Adipocyte (in vitro differentiated cells): ENCODE measurements around the gene PTPRN2.

ENCODE experiments used
- DNase-seq: peaks from one replicate; pipeline ENCODE4 v3.0.0-alpha.2; 2015; ENCODE audit warnings: low read depth
- H3K27me3 ChIP-seq: replicated peaks from 2 replicates; pipeline ENCODE4 v1.7.0; 2013; ENCODE audit warnings: mild to moderate bottlenecking, low read length, moderate library complexity; ENCODE audit not compliant: control insufficient read depth, insufficient read depth
- H3K36me3 ChIP-seq: 2 replicates; pipeline ENCODE4 v1.7.0; 2013; ENCODE audit warnings: low read length, mild to moderate bottlenecking, moderate library complexity; ENCODE audit not compliant: control insufficient read depth, insufficient read depth, severe bottlenecking
- H3K4me1 ChIP-seq: 2 replicates; pipeline ENCODE4 v1.7.0; 2013; ENCODE audit warnings: mild to moderate bottlenecking, low read length, moderate library complexity; ENCODE audit not compliant: control insufficient read depth, insufficient read depth
- H3K4me3 ChIP-seq: 2 replicates; pipeline ENCODE4 v1.7.0; 2013; ENCODE audit warnings: mild to moderate bottlenecking, low read length, moderate library complexity
- H3K9ac ChIP-seq: 2 replicates; pipeline ENCODE4 v1.7.0; 2013; ENCODE audit warnings: mild to moderate bottlenecking, low read length, moderate library complexity
- H3K9me3 ChIP-seq: 2 replicates; pipeline ENCODE4 v1.7.0; 2013; ENCODE audit warnings: mild to moderate bottlenecking, low read length, moderate library complexity; ENCODE audit not compliant: control insufficient read depth

PTPRN2 gene

DNA sequence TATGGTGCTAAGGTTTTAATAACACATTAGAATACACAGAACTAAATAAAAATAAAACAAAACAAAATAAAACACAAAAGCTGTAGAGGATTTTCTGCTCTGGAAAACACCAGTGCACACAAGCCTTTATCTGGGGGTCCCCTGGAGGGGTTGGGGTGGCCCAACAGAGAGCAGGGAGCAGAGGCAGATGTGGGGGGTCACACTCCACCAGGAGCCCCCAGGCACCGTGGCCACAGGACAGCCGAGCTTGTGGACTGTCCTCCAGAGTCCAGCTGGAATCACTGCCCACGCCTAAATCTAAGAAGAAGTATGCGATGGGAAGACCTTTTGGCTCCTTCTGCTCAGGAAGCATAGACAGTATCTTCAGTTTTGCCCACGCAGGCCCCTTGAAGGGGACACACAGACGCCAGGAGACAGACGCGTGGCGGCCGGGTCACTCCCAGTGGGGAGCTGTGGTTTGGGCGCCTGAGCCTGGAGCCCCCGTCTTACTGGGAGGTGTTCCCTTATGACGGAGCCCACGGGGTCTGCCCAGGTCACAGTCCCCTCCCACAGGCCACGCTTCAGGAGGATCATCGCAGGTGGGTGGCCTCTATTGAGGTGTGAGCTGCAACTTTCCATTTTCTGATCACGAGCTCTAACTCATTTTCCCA lies 595.0 kb downstream of the PTPRN2 start:
- peaks cover 5% of the 10 kb centered on the region for H3K9me3 ChIP-seq
- no peak overlapping the region for H3K4me3 ChIP-seq
- DNase-seq, result no peak
- no peaks in the 10 kb centered on the region for H3K4me1 ChIP-seq
- H3K9ac ChIP-seq, result no peak overlapping the region
- no peaks in the 10 kb centered on the region for H3K36me3 ChIP-seq
- H3K27me3 ChIP-seq, result no peaks in the 10 kb centered on the region

DNA sequence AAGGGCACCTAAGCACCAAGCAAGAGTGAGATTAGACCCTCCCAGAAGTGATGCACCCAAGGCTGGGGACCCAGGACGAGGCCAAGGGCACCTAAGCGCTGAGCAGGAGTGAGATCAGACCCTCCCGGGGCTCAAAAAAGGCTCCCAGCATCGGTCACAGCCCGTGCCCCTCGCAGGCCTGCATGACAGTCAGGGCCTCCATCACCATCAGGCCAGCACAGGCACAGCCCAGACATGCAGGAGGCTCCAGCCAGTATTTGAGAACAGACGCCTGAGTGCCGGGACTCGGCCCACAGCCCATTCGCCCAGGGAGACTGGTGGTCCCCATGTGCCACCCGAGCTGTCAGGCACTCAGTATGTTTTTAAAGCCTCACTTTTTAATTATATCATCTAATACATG lies 595.9 kb downstream of the PTPRN2 start:
- H3K9ac ChIP-seq, result no peak overlapping the region
- H3K4me3 ChIP-seq, result no peak overlapping the region
- no peak for DNase-seq
- H3K27me3 ChIP-seq, result no peaks in the 10 kb centered on the region
- H3K36me3 ChIP-seq, result no peaks in the 10 kb centered on the region
- no peaks in the 10 kb centered on the region for H3K4me1 ChIP-seq
- peaks cover 5% of the 10 kb centered on the region for H3K9me3 ChIP-seq

DNA sequence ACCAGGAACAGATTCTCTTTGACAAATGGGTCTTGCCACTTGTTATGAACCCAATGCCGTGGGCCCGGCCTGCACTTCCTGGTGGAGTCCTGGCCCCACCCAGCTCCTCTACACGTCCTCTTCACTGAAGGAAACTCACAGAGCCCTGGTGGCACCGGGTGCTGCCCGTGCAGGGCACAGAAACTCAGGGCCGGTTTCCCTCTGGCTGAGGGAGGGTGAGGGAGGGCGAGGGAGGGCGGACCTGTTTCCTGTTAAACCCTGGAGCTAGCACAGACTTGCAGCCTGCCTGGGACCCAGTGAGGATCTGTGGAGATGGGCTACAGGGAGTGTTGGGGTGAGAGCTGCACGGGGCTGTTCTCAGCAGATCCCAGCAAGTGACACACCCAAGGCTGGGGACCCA lies 596.3 kb downstream of the PTPRN2 start:
- Histone ChIP-seq H3K27me3 (no peaks in the 10 kb centered on the region), H3K9ac (no peak overlapping the region), H3K36me3 (no peaks in the 10 kb centered on the region), H3K9me3 (peaks cover 5% of the 10 kb centered on the region), H3K4me3 (no peak overlapping the region), H3K4me1 (no peaks in the 10 kb centered on the region)
- no peak for DNase-seq

DNA sequence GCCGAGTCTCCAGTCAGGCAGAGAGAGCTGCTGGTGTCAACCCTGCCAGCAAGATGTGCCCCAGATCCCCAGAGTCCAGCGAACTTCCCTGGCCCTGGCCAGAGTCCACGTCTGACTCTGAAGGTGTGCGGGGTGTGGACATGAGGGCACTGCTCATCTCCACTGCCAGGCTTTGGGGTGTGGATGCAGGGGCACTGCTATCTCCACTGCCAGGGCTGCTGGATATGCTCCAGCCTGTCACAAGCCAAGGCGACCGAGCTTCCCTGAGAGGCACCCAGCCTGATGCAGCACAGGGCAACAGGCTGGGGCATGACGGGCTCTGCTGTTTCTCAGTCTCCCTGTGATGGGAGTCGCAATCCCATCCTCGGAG lies 596.8 kb downstream of the PTPRN2 start:
- Histone ChIP-seq H3K9ac (no peak overlapping the region), H3K36me3 (no peaks in the 10 kb centered on the region), H3K4me3 (no peak overlapping the region), H3K9me3 (peaks cover 3% of the 10 kb centered on the region), H3K27me3 (no peaks in the 10 kb centered on the region), H3K4me1 (no peaks in the 10 kb centered on the region)
- DNase-seq, result no peak

DNA sequence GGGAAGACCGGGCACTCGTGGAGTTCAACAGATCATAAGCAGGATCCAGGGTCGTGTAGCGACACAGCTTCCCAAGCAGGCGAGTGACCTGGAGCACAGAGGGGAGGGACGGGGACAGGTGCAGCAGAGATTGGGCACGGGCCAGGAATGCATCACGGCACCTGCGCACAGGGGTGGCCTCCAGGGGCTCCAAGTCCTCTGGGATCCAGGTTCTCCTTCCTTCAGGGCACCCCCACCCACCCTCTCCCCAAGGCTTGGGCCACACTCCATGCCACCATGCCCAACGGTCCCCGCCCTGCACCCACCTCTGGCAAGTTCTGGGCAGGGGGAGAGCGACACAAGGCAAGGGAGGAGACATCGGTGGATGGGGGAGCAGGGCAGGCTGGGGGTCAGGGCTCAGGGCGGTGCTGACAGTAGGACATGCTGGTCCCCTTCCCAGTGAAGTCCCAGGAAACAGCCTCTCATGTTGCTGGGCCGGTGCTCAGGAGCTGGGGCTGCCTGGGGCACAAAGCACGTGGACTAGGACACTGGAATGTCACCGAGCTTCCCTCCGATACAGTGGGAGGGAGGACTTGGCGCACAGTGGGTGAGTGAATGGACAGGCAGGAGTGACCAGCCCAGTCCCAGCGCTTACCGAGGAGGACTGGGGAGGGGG lies 597.3 kb downstream of the PTPRN2 start:
- no peaks in the 10 kb centered on the region for H3K9me3 ChIP-seq
- H3K4me3 ChIP-seq, result no peak overlapping the region
- H3K4me1 ChIP-seq, result no peaks in the 10 kb centered on the region
- no peak for DNase-seq
- H3K36me3 ChIP-seq, result no peaks in the 10 kb centered on the region
- H3K27me3 ChIP-seq, result no peaks in the 10 kb centered on the region
- no peak overlapping the region for H3K9ac ChIP-seq

DNA sequence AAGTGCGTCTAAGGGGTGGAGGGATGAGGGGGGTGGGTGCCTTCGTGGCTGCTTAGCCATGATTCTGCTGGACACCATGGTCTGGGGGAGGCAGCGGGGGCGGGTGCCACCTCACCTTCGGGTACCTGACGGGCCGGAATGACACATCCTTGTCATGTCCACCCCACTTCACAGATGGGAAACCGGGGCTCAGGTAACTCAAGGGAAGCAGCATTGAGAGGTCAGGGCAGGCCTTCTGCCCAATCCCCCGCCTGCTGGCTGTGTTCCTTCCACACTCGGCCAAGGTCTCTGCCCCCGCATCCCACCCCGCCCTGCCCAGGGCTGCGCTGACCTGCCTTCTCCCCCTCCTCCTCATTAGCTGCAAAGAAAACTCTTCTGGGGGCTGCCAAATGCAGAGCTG lies 598.0 kb downstream of the PTPRN2 start:
- Histone ChIP-seq H3K9me3 (no peaks in the 10 kb centered on the region), H3K4me3 (no peak overlapping the region), H3K4me1 (no peaks in the 10 kb centered on the region), H3K9ac (no peak overlapping the region), H3K27me3 (no peaks in the 10 kb centered on the region), H3K36me3 (no peaks in the 10 kb centered on the region)
- DNase-seq, result no peak

DNA sequence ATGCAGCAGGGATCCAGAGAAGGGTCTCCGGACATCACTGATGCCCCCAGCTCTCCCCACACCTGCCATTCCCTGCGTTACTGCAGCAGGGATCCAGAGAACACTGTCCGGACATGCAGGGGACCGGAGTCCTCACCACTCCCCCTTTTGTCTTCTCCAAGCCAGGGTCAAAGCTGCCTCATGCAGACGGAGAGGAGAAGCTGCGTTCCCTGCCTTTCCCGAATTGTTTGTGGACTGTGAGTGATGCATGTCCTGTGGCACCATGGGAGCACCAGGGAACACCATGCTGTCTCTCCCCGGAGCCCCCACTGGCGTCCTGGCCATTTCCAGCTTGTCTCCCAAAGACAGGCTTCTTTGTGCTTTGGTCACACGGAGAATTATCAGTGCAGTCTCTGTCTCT lies 599.7 kb downstream of the PTPRN2 start:
- H3K27me3 ChIP-seq, result no peaks in the 10 kb centered on the region

DNA sequence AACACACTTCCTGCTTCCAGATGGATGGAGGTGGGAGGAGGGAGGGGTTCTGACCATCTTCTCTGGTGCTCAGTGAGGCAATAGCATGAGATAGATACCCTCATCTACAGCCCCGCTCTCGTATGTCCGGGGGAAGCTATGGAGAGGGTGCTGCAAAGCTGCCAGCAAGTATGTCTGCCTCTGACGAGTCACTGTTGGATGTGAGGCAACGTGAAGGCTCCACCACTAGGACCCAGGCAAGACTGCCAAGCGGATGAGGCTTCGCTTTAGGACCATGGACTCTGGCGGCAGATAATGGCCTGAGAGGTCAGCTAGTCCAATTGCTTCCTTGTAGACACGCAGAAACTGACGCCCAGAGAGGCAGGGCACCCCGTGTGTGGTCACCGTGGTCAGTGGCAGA lies 601.6 kb downstream of the PTPRN2 start:
- Histone ChIP-seq H3K36me3 (no peaks in the 10 kb centered on the region), H3K9ac (no peak overlapping the region), H3K27me3 (no peaks in the 10 kb centered on the region), H3K4me1 (no peaks in the 10 kb centered on the region), H3K9me3 (no peaks in the 10 kb centered on the region), H3K4me3 (no peak overlapping the region)
- no peak for DNase-seq

More for the DNA sequence above, 599.7 kb downstream of the PTPRN2 start:
- H3K9ac ChIP-seq, result no peak overlapping the region
- H3K36me3 ChIP-seq, result no peaks in the 10 kb centered on the region
- no peak overlapping the region for H3K4me3 ChIP-seq
- no peak for DNase-seq
- no peaks in the 10 kb centered on the region for H3K4me1 ChIP-seq
- H3K9me3 ChIP-seq, result no peaks in the 10 kb centered on the region

DNA sequence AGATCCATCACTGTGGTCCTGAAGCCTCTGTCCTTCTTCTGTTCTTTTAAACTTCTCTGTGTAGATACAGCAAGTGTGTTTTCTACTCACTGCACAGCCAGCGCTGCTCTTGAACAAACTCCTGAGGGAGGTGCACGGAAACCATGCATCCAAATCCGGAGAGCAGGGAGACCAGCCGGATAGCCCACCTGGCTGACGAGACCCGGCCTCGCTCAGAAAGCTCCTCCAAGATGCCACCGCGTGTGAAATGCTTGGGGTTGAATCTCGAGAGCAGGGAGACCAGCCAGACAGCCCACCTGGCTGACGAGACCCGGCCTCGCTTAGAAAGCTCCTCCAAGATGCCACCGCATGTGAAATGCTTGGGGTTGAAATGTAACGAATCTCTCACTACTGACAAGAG lies 602.0 kb downstream of the PTPRN2 start:
- no peaks in the 10 kb centered on the region for H3K36me3 ChIP-seq
- H3K4me3 ChIP-seq, result no peak overlapping the region
- DNase-seq, result no peak
- H3K9me3 ChIP-seq, result no peaks in the 10 kb centered on the region
- H3K4me1 ChIP-seq, result no peaks in the 10 kb centered on the region
- no peaks in the 10 kb centered on the region for H3K27me3 ChIP-seq
- no peak overlapping the region for H3K9ac ChIP-seq

DNA sequence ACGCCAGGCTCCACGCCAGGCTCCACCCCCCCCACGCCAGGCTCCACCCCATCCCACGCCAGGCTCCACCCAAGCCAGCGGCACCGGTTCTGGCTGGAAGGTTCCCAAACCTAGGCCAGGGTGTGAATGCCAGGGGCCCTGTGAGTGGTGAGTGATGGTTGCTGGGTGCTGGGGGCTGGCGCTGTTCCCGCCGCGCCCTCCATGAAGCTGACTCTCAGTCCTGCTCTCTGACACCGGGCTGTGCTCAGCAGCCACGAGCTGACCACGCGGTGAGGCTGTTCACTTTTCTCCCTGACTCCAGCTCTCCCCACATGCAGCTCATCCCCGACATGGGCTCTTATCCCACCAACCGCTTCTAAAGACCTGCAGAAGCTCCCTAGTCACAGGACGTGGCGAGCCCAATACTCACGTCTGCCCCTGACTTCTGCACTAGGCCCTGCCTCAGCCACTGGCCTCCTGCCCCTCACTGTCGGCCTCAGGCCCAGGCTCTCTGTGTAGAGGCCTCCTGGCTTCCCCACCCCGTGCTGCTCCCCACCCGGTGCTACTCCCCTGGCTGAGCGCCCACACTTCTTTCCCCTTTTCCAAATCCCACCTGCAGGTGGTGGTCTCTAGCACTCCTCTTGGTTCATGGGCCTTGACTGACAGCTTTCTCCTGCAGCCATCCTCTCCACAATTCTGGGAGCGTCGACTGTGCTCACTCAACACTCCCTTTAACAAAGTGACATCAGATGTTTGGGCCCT lies 603.0 kb downstream of the PTPRN2 start:
- Histone ChIP-seq H3K4me3 (no peak overlapping the region), H3K4me1 (no peaks in the 10 kb centered on the region), H3K9me3 (no peaks in the 10 kb centered on the region), H3K27me3 (no peaks in the 10 kb centered on the region), H3K36me3 (no peaks in the 10 kb centered on the region), H3K9ac (no peak overlapping the region)
- DNase-seq, result no peak

DNA sequence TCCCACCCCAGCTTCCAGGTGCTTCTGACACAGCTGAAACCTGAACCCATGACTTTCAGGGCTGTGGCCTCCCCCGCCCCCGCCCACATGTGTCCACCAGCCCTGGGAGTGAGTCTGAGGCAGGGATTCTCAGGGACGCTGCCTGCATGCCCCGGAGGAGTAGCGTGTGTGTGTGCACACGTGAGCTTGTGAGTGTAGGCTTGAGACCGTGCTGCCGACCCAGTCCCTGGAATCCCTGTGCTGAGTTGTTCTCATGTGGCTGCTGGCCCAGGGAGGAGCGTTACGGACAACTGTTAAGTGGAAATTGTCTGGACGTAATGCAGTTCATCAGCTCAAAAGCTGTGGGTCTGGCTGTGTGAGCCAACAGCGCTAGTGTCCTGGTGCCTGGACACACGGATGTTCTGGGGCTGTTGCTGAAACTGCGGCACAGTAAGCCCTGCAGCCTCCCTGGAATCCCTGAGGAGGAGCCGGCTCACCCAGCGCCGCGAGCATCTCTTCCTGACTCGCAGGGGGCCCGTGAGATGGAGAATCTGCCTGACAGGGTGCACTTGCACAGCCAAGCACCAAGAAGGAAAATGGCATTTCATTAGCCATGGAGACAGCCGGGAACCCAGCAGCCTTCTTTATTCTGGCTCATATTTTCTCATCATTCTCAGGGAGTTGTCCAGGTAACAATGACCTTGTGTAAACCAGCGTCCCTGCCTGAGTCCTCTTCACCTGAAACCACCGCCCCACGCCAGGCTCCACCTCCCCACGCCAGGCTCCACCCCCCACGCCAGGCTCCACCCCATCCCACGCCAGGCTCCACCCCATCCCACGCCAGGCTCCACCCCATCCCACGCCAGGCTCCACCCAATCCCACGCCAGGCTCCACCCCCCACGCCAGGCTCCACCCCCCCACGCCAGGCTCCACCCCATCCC lies 603.9 kb downstream of the PTPRN2 start:
- Histone ChIP-seq H3K9ac (no peak overlapping the region), H3K4me3 (no peak overlapping the region), H3K27me3 (no peaks in the 10 kb centered on the region), H3K36me3 (no peaks in the 10 kb centered on the region), H3K4me1 (no peaks in the 10 kb centered on the region), H3K9me3 (no peaks in the 10 kb centered on the region)
- DNase-seq, result no peak
